Measurements from ENCODE around the gene HPSE2. TPM values are rescaled to one million over a fixed set of nuclear protein-coding genes. Genes with fewer than 3 reads are reported as not detected.

The HPSE2 gene
- polyA plus RNA-seq, 2 of the 4 experiments (the other 2 are of a cell fraction), result not detected

DNA sequence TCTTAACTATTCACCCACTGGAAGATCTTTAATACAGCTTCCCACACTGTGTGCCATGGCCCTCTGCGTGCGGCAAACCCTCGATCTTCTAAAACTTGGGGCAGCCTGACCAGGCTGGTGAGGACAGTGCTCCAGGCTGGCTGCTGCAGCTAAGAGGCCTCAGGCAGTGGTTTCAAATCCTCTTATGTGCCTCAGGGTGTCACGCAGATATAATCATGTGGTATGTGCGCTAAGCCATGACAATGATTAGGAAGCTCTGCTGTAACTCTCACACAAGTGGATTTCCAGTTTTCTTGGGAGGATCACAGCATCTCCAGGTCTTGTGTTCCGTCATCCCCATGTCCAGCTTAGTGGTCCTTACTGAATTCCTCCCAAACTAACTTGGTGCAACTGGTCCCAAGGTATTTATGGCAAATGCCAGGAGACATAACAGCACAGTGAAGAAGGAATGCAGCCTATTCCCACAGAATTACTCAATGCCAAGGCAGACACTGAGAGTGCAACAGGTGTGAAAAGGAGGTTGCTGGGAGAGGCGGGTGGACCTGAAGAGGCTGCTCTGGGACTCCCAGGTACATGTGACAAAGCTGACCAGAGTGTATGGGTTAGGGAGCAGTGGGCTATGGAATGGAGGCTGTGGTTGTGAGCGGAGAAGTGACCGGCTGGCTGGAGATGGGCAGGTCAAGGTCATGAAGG lies 791.2 kb downstream of the HPSE2 start:
- FAIRE-seq, result no peak
- POLR2A ChIA-PET, result no interaction called here

More for the DNA sequence above, 791.2 kb downstream of the HPSE2 start:
- TF ChIP-seq ZC3H11A (IDR thresholded peaks at IDR 0.05) (no peak), USF2 (IDR thresholded peaks at IDR 0.05) (no peak), REST (IDR thresholded peaks at IDR 0.05) (no peak), CTCF (IDR thresholded peaks at IDR 0.05) (no peak), EHMT2 (IDR thresholded peaks at IDR 0.05; ENCODE audit: low read depth) (no peak), ZFP36 (IDR thresholded peaks at IDR 0.05; ENCODE audit: borderline replicate concordance, partially characterized antibody) (no peak), ESRRA (IDR thresholded peaks at IDR 0.05; ENCODE audit: borderline replicate concordance, low read length) (no peak), ZNF302 (CRISPR knock-in tag; IDR thresholded peaks at IDR 0.05) (no peak), HOXA7 (CRISPR knock-in tag; IDR thresholded peaks at IDR 0.05) (no peak), RCOR1 (IDR thresholded peaks at IDR 0.05; ENCODE audit: low read depth, low read length) (no peak), PBX3 (IDR thresholded peaks at IDR 0.05) (no peak), KDM1A (IDR thresholded peaks at IDR 0.05; ENCODE audit: low read depth) (no peak), FOSL2 (IDR thresholded peaks at IDR 0.05) (no peak), FOSL2 (CRISPR knock-in tag; IDR thresholded peaks at IDR 0.05) (no peak), CBX8 (IDR thresholded peaks at IDR 0.05) (no peak), MAX (IDR thresholded peaks at IDR 0.05) (no peak), TP53 (CRISPR knock-in tag; IDR thresholded peaks at IDR 0.05) (no peak)
- TF ChIP-seq, protein P1, sequence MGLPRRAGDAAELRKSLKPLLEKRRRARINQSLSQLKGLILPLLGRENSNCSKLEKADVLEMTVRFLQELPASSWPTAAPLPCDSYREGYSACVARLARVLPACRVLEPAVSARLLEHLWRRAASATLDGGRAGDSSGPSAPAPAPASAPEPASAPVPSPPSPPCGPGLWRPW (IDR thresholded peaks at IDR 0.05), result no peak
- Histone ChIP-seq H3K4me1 (peaks cover 3% of the 10 kb centered on the region; the same call in 1 of the 3 replicates), H3K4me2 (no peak overlapping the region), H3K27ac (no peak overlapping the region), H3K9me3 (peaks cover 6% of the 10 kb centered on the region; the same call in 2 of the 3 replicates), H3K4me3 (no peak overlapping the region)
- no peak for DNase-seq (ENCODE audit: low read depth in 1 of 2, low spot score in 1 of 2)
- no peak for ATAC-seq
- WGBS (ENCODE audit: missing lambda C conversion rate), result 91% methylated on average over 9 of the region's 9 CpGs
- CTCF ChIA-PET, result interaction anchor here (1.5 to 1.8 kb wide), 2 partner anchors 8 to 23 kb away, joined by 5 to 9 read pairs; no protein-coding TSS in a partner anchor

Data from A549 (cell line).